HG03378 (cell line): ENCODE measurements around the gene MX1.

Experiments
- ATAC-seq: cut with Tn5 transposase; IDR thresholded peaks from one replicate; pipeline ENCODE4 v1.9.1; 2021; ENCODE audit warnings: mild to moderate bottlenecking, moderate library complexity; ENCODE audit not compliant: unreplicated experiment

MX1 gene

DNA sequence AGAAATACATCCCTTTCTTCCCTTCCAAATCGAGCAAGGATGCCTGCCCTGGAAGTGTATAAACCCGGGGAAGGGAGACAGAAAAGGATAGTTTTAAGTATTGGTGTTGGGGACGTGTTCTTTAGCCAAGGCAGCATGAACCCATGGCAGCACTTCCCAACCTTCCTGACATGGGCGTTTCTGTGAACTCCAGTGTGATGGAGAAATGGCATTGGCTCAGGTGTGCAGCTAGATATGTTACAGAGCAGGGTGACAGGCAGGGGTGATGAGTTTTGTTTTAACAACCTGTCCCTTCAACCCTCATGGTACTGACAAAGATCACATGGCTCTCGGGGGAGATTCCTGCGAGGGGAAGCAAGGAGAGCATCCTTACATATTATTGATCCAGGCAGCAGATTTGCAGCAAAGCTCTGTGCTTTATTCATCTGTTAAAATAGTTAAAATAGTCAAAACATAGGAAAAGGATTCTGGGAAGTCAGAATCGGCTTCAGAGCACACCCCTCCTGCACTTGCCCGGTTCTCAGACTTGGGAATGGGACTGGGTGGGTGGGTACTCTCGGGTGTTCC is 4.0 kb downstream of the MX1 start:
- ATAC-seq: no peak

DNA sequence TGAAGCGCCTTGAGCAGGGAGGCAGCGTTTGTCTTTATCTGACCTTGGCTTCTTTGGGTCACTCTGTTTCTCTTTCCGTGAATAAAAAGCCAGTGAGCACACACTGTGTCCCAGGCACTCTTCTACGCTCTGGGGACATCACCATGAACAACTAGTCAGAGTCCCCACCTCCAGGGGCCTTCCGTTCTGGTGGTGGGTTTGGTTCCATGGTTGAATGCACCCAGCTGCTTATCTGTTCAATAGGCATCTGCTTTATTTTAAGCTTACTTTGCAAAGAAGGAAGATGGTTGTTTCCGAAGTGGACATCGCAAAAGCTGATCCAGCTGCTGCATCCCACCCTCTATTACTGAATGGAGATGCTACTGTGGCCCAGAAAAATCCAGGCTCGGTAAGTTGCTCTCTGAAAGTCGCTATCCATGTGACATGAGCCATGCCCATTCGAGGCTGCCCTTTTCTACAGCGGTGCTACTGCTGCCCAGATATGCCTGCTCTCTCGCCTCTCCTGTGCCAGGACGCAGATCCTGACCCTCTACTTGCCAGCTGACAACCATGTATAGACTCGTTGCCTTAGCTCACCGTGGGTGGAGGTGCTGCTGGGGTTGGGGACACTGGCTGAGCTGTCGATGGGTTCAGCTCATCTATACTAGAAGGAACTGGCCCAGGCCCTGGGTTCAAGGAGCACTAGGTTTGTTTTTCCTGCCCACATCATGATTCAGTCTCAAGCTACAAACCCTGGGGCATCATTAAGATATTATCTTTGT is 5.9 kb downstream of the MX1 start:
- ATAC-seq: peak; percentile 76

DNA sequence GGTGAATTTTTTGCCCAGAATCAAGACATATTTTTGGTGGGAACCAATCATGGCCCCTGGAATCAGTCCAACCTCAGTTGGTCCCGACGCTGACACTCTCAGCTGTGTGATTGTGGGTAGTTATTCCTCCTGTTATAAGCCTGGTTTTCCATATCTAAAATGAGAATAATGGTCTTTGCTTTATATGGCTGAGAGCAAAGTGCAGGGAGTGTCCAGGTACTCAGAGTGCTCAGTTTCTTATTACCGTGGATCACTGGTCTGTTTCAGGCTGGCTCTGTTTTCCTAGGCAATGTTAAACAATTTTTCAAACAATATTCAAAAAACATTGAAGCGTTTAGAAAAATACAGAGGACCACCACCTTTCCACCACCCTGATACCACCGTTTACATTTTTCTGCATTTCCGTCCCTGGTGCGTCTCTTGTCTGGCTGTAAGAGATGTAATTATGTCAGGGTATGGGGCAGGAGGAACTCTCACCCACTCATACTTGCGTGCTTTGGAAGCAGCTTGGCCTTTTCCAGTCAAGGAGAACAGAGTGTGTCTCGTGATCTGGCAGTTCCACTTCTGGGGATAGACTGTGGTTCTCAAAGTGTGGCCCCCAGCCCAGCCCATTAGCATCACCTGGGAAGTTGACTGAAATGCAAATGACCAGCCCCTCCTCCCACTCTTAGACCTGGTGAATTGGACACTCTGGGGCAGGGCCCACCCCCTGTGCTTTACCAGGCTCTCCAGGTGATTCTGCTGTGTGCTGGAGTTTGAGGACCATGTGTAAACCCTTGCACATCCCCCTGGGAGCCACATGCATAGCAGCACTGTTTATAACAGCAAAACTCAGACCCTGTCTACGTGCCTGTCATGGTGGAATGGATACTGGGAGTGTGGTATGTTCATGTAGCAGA is 6.8 kb downstream of the MX1 start:
- no peak for ATAC-seq

DNA sequence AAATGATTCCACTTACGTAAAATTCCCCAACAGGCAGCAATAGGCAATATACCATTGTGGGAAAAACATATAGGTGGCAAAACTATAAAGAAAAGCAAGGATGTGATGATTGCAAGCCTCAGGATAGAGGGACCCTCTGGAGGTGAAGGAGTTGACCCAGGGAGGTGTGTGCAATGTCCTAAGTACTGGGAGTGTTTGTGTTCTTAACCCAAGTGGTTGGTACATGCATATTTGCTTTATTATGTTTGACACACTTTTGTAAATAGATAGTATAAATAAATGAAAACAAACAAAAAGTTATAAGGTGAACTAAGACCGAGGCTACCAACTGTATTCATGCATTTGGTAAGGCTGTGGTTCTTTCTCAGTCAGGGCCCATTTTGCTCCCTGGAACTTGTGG is 7.5 kb downstream of the MX1 start:
- ATAC-seq: no peak

DNA sequence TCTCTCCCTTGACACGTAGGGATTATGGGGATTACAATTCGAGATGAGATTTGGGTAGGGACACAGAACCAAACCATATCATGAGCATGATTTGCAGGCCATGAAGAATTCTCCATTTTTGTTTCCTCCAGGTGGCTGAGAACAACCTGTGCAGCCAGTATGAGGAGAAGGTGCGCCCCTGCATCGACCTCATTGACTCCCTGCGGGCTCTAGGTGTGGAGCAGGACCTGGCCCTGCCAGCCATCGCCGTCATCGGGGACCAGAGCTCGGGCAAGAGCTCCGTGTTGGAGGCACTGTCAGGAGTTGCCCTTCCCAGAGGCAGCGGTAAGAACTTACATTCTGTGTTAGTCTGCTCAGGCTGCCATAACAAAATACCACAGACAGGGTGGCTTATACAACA is 9.7 kb downstream of the MX1 start:
- no peak for ATAC-seq

DNA sequence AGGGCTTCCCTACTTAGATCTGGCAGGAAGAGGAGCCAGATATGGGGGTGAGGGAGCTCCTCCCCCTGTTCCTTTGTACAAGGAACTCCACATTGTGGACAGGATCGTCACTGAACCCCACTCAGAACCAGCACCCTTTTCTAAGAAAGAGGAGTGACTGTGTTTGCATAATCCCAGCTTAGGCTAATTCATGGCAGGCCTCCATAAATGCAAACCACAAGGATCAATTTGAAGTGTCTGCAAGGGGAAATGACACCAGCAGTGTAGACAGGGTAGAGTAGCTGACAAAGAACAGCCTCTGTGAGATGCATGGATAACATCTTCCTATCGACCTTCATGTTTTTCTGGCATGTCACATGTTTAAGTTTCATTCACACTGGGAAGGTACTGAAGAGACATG is 11.7 kb downstream of the MX1 start:
- no peak for ATAC-seq

DNA sequence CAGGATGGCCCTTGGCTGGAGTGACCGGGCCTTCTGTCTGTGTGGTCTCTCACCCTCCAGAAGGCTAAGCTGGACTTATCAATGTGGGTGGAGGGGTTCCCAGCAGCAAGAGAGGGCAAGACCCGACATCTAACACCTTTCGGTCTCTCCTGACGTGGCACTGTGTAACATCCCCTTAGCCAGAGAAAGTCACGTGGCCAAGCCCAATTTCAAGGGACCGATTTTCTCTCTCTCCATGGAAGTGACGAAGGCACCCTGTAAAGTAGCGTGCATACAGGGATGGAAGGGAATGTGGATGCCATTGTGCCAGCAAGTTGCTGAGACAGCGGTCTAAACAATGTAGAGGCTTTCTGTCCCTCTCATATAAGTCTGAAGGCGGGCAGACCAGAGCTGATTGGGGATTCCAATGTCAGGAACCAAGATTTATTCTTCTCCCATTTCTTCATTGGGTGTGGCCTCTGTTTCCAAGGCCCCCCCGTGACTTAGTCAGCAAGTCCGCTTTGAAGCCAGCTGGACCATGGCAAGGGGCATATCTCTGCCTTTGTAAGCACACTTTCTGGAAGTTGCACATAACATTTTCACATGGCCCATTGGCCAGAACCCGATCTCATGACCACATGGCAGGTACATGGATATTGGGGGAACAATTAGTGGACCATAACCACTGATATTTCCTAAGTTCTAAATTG is 12.5 kb downstream of the MX1 start:
- ATAC-seq: no peak

DNA sequence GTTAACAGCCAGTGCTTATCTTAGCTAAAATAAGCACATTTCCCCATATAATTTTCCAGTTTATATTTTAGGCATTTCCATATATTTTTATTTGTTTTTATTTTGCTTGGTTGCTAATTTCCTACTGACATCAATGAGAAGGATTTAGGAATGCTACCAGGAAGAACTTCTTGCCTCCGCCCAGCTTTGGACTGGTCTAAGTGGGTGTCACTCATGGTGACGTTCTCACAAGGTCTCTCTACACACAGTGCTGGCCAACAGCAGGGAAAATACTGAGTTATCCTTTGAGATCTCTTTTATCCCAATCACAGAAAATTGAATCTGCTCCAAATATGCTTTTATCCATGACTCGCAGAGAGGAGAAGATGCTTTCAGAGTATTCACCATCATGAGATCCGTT is 13.2 kb downstream of the MX1 start:
- no peak for ATAC-seq

DNA sequence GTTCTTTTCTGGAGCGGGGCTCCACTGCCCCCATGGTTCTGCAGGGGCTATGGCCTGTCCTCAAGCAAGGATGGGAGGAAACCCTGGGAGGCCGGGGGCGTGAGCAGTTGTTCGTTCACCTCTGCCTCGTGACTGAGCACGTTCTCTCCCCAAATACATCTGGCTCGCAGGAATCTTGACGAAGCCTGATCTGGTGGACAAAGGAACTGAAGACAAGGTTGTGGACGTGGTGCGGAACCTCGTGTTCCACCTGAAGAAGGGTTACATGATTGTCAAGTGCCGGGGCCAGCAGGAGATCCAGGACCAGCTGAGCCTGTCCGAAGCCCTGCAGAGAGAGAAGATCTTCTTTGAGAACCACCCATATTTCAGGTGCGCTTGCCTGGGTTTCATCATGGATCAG is 15.5 kb downstream of the MX1 start:
- no peak for ATAC-seq

DNA sequence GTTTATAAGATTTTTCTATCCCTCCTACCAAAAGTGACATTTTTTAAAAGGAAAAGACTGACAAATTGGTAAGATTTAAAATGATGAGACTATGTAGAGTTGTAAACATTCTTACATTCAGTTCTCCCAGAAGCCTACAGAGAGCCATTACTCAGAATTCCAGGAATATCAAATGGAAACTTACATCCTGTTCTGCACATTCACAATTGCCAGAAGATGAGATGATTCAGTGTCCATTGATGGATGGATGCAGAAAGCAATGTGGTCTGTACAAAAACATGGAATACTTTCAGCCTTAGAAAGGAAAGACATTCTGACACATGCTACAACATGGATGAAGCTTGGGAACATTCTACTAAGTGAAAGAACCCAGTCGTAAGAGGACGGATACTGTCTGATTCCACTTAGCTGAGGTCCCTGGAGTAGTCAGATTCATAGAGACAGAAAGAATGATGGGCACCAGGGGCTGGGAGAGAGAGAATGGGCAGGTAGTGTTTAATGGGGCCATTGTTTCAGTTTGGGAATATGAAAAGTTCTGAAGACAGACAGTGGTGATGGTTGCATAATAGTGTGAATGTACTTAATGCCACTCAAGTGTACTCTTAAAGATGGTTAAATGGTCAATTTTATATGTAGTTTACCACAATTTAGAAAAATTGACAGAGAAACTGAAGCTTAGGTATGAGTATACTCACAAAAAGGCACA is 16.6 kb downstream of the MX1 start:
- ATAC-seq: no peak

DNA sequence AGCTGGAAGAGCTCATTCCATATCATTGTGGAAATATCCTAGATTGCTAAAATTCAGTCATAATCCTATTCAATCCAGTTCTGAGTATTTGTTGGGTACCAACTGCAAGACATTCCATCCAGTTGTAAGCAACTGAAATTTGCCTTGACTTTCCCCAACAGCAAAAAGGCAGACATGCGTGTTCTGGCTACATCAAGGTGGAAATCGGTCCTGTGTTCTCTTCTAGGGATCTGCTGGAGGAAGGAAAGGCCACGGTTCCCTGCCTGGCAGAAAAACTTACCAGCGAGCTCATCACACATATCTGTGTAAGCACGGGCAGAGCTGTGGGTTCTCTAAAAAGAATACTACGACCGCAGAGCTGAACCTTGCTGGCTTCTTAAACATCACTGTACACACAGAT is 17.5 kb downstream of the MX1 start:
- ATAC-seq: no peak

DNA sequence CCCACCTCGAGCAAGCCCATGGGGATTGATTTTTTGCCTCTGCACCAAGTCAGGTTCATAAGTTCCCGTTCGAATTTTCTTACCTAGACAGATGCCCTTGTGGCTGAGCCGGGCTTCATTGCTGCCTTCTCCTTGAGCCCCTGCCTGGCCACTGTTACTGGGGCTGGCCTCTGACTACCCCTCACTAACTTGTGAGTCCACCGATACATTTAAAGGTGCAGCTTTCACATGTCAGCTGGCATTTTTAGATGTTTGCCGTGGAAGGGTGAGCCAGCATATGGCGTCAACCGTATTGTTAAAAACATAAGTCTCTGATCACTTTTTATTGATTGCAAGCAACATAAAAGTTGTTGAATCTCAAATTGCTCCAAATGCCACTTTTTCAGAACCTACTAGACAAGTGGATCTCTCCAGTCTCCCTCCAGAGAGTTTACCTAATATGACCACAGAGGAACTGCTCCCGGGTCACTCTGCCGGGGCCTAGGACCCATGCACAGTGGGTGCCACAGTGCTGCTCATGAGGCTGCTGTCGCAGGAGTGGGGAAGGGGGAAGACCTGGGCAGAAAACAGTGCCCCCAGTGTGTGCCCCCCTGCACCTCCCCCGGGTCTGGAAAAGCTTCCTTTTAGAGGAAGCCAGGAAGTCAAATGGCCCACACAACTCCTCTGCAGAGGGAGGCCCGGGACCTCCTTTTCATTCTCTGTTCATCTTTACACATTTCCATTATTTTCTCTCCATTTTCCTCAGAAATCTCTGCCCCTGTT is 18.8 kb downstream of the MX1 start:
- no peak for ATAC-seq

DNA sequence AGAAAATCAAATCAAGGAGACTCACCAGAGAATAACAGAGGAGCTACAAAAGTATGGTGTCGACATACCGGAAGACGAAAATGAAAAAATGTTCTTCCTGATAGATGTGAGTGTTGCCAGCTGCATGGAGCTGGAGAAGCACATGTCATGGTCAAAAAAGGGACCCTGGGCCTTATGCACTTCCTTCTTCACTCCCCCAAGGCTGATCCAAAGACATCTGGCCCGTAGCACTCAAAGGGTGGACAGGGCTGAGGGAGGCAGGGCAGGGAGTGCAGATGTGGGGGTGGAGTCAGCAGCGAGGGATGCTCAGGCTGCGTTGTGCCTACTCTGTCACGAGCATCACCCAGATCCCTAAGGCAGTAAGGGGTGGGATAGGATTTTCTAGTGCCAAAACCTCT is 19.4 kb downstream of the MX1 start:
- ATAC-seq: no peak

DNA sequence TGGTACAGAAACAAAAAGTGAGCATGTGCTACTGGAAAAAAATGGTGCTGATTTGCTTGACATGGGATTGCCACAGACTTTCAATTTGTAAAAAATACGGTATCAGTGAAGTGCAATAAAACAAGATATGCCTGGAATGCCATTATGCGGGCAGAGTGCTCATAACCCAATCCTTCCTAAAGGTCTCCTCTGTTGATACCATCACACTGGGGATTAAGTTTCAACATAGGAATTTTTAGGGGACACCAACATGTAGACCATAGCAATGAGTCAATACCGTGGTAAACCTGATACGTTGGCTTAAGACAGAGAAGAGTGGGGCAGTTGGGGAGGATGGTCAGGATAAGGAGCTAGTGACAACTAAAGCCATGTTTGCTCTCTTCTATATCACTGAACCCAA is 20.5 kb downstream of the MX1 start:
- no peak for ATAC-seq

DNA sequence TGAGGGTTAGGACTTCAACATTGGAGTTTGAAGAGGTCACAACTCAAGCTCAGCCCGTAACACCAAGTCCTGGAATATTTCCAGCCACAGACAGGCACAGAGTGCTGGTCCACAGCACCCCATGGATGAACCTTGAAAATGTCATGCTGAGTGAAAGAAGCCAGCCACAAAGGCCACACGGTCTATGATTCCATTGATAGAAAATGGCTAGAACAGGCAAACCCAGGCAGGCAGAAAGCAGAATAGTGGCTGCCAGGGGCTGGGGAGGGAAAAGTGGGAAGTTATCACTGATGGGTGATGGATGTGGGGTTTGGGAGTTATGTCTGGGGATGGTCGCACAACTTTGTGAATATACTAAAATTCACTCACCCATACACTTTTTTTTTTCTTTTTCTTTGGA is 21.3 kb downstream of the MX1 start:
- ATAC-seq: no peak

DNA sequence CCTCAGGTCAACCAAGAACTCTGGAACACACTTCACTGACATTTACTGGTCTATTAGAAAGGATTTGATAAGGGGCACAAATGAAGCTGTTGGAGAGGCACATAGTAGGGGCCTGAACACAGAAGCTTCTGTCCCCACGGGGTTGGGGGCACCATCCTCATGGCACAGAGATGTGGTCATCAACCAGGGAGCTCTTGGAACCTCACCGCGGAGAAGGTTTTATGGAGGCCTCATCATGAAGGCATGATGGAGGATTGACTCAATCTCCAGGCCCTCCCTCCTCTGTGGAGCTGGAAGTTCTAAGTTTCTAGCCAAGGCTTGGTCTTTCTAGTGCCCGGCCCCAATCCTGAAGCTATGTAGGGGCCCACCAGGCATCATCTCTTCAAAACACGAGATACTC is 23.6 kb downstream of the MX1 start:
- ATAC-seq: no peak

DNA sequence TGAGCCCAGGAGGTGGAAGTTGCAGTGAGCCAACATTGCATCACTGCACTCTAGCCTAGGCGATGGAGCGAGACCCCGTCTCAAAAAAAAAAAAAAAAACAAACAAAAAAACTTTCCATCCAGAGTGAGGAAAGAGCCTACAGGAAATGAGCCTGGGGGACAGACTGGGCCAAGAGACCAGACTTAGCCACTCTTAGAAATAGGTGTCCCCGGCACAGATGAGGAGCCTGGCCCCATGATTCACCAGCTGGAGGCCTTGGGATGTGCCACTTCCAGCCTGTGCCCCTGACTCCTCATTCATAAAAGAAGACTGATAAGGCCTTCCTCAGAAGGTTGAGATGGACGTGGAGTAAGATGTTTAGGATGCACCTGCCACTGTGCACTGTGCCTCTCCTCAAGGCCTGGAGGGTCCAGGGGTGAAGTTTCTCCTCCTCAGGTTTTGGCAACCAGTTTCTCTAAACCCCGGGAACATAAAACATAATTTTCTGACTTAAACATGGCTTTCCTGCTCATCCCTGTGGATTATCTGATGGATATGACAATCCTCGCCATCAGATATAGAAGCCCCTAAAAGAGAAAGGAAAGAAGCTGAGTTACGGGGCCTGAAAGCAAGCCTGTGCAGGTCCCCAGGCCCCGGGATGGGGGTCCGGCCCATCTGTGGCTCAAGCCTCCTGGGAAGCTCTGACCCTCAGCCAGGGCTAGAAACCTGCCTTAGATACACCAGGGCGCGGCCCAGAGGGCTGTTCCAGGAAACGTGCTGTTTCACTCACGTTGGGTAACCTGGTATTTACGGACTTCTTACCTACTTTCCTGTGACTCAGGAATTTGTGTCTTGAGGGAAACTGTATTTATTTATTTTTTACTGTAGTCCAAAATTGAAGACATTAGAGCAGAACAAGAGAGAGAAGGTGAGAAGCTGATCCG is 26.0 kb downstream of the MX1 start:
- no peak for ATAC-seq

DNA sequence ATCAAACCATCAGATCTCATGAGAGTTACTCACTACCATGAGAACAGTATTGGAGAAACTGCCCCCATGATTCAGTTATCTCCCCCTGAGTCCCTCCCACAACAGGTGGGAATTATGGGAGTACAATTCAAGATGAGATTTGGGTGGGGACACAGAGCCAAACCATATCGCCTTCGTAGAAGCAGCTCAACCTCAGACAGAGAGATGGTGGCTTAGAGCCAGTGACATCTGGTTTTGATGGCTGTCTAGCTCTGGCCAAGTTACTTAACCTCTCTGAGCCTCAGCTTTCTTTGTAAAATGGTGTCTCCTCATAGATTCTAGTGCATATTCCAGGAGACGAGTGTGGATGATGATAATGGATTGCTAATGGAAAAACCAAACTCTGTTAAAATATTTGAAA is 27.2 kb downstream of the MX1 start:
- no peak for ATAC-seq

DNA sequence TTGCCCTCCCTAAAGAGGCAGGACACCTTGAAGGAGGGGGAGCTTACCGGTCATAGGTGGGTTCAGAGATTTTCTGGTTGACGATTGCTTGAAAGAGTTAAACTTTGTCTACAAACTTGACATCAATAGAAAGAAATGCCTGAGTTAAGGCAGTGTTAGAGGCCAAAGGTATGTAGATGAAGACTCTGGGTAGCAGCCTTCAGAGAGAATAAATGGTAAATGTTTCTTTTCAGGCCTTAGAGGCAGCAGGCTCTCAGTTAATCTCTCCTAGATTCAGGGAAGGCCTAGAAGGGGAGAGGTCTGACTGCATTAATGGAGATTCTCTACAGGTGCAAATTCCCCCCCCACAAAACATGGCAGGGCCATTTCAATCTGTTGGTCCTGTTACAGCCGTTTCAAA is 27.7 kb downstream of the MX1 start:
- no peak for ATAC-seq
